Activated CD8-positive, alpha-beta memory T cell treated with anti-CD3 and anti-CD28 coated beads, Interleukin-2, amount 10 ng/mL, durations not matched to agents 7 days and 5 days (primary cell): Measurements from ENCODE around the gene NIPAL3. TPM values are rescaled to one million over a fixed set of nuclear protein-coding genes. Genes with fewer than 3 reads are reported as not detected.
A peak's percentile ranks its signal among the peaks of the same experiment; 100 is the strongest.

Experiments used
- ATAC-seq: fragments of 150-1000 bp; cut with Tn5 transposase; one replicate; pipeline ENCODE4 v1.10.0; 2021; ENCODE audit warnings: moderate library complexity
- CTCF ChIA-PET: fragments of 350-600 bp; sonication (Branson Sonifier 250); formaldehyde crosslinking; loops from one replicate; lab custom pipeline; 2021; ENCODE audit warnings: antibody characterized with exemption; lab: Charles Lee
- DNase-seq: peaks from one replicate; pipeline ENCODE4 v3.0.0-alpha.2; 2020
- H3K27ac Mint-ChIP-seq: one replicate; pipeline ENCODE4 v1.8.0; 2021; ENCODE audit warnings: mild to moderate bottlenecking, mixed read lengths
- H3K27me3 Mint-ChIP-seq: one replicate; pipeline ENCODE4 v1.8.0; 2021; ENCODE audit warnings: mixed read lengths
- H3K36me3 Mint-ChIP-seq: one replicate; pipeline ENCODE4 v1.8.0; 2021; ENCODE audit warnings: mild to moderate bottlenecking, mixed read lengths
- H3K4me1 Mint-ChIP-seq: one replicate; pipeline ENCODE4 v1.8.0; 2021; ENCODE audit warnings: mixed read lengths
- H3K4me3 Mint-ChIP-seq: one replicate; pipeline ENCODE4 v1.8.0; 2021; ENCODE audit warnings: mild to moderate bottlenecking, moderate library complexity, mixed read lengths
- H3K9me3 Mint-ChIP-seq: one replicate; pipeline ENCODE4 v1.8.0; 2022; ENCODE audit warnings: low read depth, mixed read lengths
- total RNA-seq, 2 experiments: library from RNA; stranded (reverse); gene quantifications; one replicate each; pipeline ENCODE4 v1.2.3, GENCODE V29; 2021

Gene NIPAL3
- total RNA-seq, 2 experiments from 2014 or later, result 35.4 to 44.2 TPM

GRCh38 chr1:24384251-24385090 is 31.1 kb upstream of the NIPAL3 start:
- Mint-ChIP-seq H3K27me3 (no peaks in the 10 kb centered on the region), H3K4me1 (peaks cover 33% of the 10 kb centered on the region), H3K27ac (peak overlapping the region; percentile 87), H3K36me3 (peaks cover 2% of the 10 kb centered on the region), H3K9me3 (no peaks in the 10 kb centered on the region), H3K4me3 (peak overlapping the region; percentile 30)
- CTCF ChIA-PET, result interaction anchor here (0.9 to 9.8 kb wide), 20 partner anchors 9 to 234 kb away, joined by 3 to 137 read pairs (median 8); partner anchors contain the start of genes GRHL3 and NIPAL3
- peak; percentile 75 for DNase-seq
- peak; percentile 91 for ATAC-seq

GRCh38 chr1:24385160-24385940 is 30.3 kb upstream of the NIPAL3 start:
- no peak overlapping the region for H3K4me3 Mint-ChIP-seq
- DNase-seq, result peak; percentile 64

GRCh38 chr1:24386241-24386640 is 29.4 kb upstream of the NIPAL3 start:
- H3K36me3 Mint-ChIP-seq, result peaks cover 3% of the 10 kb centered on the region
- H3K27ac Mint-ChIP-seq, result no peak overlapping the region
- H3K4me3 Mint-ChIP-seq, result no peak overlapping the region
- H3K27me3 Mint-ChIP-seq, result no peaks in the 10 kb centered on the region
- CTCF ChIA-PET, result interaction anchor here (0.8 to 9.8 kb wide), 19 partner anchors 11 to 236 kb away, joined by 3 to 137 read pairs (median 8); partner anchors contain the start of genes GRHL3 and NIPAL3
- no peak for ATAC-seq
- H3K4me1 Mint-ChIP-seq, result peaks cover 36% of the 10 kb centered on the region
- no peaks in the 10 kb centered on the region for H3K9me3 Mint-ChIP-seq
- DNase-seq, result peak; percentile 19

More at GRCh38 chr1:24385160-24385940, 30.3 kb upstream of the NIPAL3 start:
- Mint-ChIP-seq H3K36me3 (peaks cover 3% of the 10 kb centered on the region), H3K27ac (peak overlapping the region; percentile 17), H3K4me1 (peaks cover 35% of the 10 kb centered on the region), H3K27me3 (no peaks in the 10 kb centered on the region), H3K9me3 (no peaks in the 10 kb centered on the region)
- CTCF ChIA-PET, result interaction anchor here (0.7 to 9.8 kb wide), 26 partner anchors 8 to 235 kb away, joined by 3 to 137 read pairs (median 6); partner anchors contain the start of genes GRHL3 and NIPAL3
- peak; percentile 52 for ATAC-seq

- no peaks in the 10 kb centered on the region for H3K27me3 Mint-ChIP-seq
Observed at GRCh38 chr1:24386931-24387330, 28.7 kb upstream of the NIPAL3 start.

GRCh38 chr1:24387636-24388175 is 27.9 kb upstream of the NIPAL3 start:
- H3K36me3 Mint-ChIP-seq, result peaks cover 3% of the 10 kb centered on the region
- ATAC-seq (no peak), DNase-seq (peak; percentile 18)
- CTCF ChIA-PET, result interaction anchor here (1.2 to 9.8 kb wide), 4 partner anchors 26 to 188 kb away, joined by 3 to 137 read pairs (median 4); partner anchors contain the start of gene STPG1
- H3K4me3 Mint-ChIP-seq, result no peak overlapping the region
- H3K27ac Mint-ChIP-seq, result no peak overlapping the region
- H3K9me3 Mint-ChIP-seq, result no peaks in the 10 kb centered on the region
- H3K27me3 Mint-ChIP-seq, result no peaks in the 10 kb centered on the region
- peaks cover 51% of the 10 kb centered on the region for H3K4me1 Mint-ChIP-seq

More at GRCh38 chr1:24386931-24387330, 28.7 kb upstream of the NIPAL3 start:
- DNase-seq (no peak), ATAC-seq (no peak)
- CTCF ChIA-PET, result interaction anchor here (1.2 to 9.8 kb wide), 3 partner anchors 27 to 188 kb away, joined by 3 to 137 read pairs (median 3); partner anchors contain the start of gene STPG1
- Mint-ChIP-seq H3K9me3 (no peaks in the 10 kb centered on the region), H3K27ac (no peak overlapping the region), H3K36me3 (peaks cover 3% of the 10 kb centered on the region), H3K4me3 (no peak overlapping the region), H3K4me1 (peaks cover 43% of the 10 kb centered on the region)

GRCh38 chr1:24388331-24388885 is 27.2 kb upstream of the NIPAL3 start:
- Mint-ChIP-seq H3K9me3 (no peaks in the 10 kb centered on the region), H3K27me3 (no peaks in the 10 kb centered on the region), H3K4me1 (peaks cover 58% of the 10 kb centered on the region), H3K27ac (no peak overlapping the region), H3K36me3 (peaks cover 2% of the 10 kb centered on the region), H3K4me3 (no peak overlapping the region)
- CTCF ChIA-PET, result interaction anchor here (1.6 to 9.8 kb wide), 2 partner anchors 37 to 189 kb away, joined by 4 to 137 read pairs; no protein-coding TSS in a partner anchor
- no peak for ATAC-seq
- DNase-seq, result no peak

GRCh38 chr1:24389231-24389678 is 26.3 kb upstream of the NIPAL3 start:
- no peak for ATAC-seq
- Mint-ChIP-seq H3K9me3 (no peaks in the 10 kb centered on the region), H3K27ac (no peak overlapping the region), H3K36me3 (peaks cover 2% of the 10 kb centered on the region), H3K4me3 (no peak overlapping the region), H3K4me1 (peaks cover 54% of the 10 kb centered on the region), H3K27me3 (no peaks in the 10 kb centered on the region)
- CTCF ChIA-PET, result interaction anchor here (9.8 kb wide), 1 partner anchor 190 kb away, joined by 137 read pairs; no protein-coding TSS in a partner anchor
- DNase-seq, result no peak

GRCh38 chr1:24390924-24391782 is 24.4 kb upstream of the NIPAL3 start:
- H3K9me3 Mint-ChIP-seq, result no peaks in the 10 kb centered on the region
- H3K4me1 Mint-ChIP-seq, result peaks cover 36% of the 10 kb centered on the region
- no peaks in the 10 kb centered on the region for H3K27me3 Mint-ChIP-seq
- peaks cover 2% of the 10 kb centered on the region for H3K36me3 Mint-ChIP-seq
- peak overlapping the region; percentile 95 for H3K27ac Mint-ChIP-seq
- DNase-seq (peak; percentile 83), ATAC-seq (peak; percentile 86)
- CTCF ChIA-PET, result interaction anchor here (0.6 to 6.3 kb wide), 60 partner anchors 9 to 444 kb away, joined by 3 to 509 read pairs (median 4); partner anchors contain the start of genes IFNLR1, NIPAL3 and STPG1
- peak overlapping the region; percentile 65 for H3K4me3 Mint-ChIP-seq

- peak; percentile 73 for ATAC-seq
- Mint-ChIP-seq H3K27ac (peak overlapping the region; percentile 95), H3K4me3 (peak overlapping the region; percentile 65), H3K27me3 (no peaks in the 10 kb centered on the region), H3K4me1 (peaks cover 27% of the 10 kb centered on the region), H3K36me3 (peaks cover 2% of the 10 kb centered on the region), H3K9me3 (no peaks in the 10 kb centered on the region)
- DNase-seq, result peak; percentile 80
- CTCF ChIA-PET, result interaction anchor here (0.6 to 6.3 kb wide), 59 partner anchors 10 to 443 kb away, joined by 3 to 509 read pairs (median 5); partner anchors contain the start of genes IFNLR1, NIPAL3 and STPG1
Observed at GRCh38 chr1:24391882-24392603, 23.6 kb upstream of the NIPAL3 start.

- DNase-seq (no peak), ATAC-seq (no peak)
- H3K4me3 Mint-ChIP-seq, result peak overlapping the region; percentile 65
- H3K4me1 Mint-ChIP-seq, result peaks cover 27% of the 10 kb centered on the region
- no peak overlapping the region for H3K27ac Mint-ChIP-seq
- CTCF ChIA-PET, result interaction anchor here (1.0 to 6.3 kb wide), 29 partner anchors 10 to 438 kb away, joined by 3 to 509 read pairs (median 12); partner anchors contain the start of genes IFNLR1, NIPAL3 and STPG1
- no peaks in the 10 kb centered on the region for H3K27me3 Mint-ChIP-seq
- no peaks in the 10 kb centered on the region for H3K9me3 Mint-ChIP-seq
- peaks cover 2% of the 10 kb centered on the region for H3K36me3 Mint-ChIP-seq
Observed at GRCh38 chr1:24392604-24392946, 23.0 kb upstream of the NIPAL3 start.
